H1 (cell line): ENCODE measurements around the gene ATP1B3. TPM values are rescaled to one million over a fixed set of nuclear protein-coding genes. Genes with fewer than 3 reads are reported as not detected.

Source experiments
- CTCF ChIA-PET: fragments of 300-600 bp; sonication (Branson Sonifier 250); formaldehyde crosslinking; loops from one replicate; lab custom pipeline; 2021; ENCODE audit not compliant: partially characterized antibody; lab: Charles Lee
- POLR2A ChIA-PET: fragments of 300-600 bp; sonication (Branson Sonifier 250); formaldehyde crosslinking; loops from one replicate; lab custom pipeline; 2021; ENCODE audit warnings: inconsistent platforms; ENCODE audit not compliant: partially characterized antibody; lab: Charles Lee
- DNase-seq, 2 experiments: peaks; one replicate each; pipeline versions ENCODE4 v3.0.0 to v3.0.0-alpha.2; 2010 to 2022; ENCODE audit warnings: low spot score in 2 of 2, low read depth in 1 of 2, mixed read lengths in 1 of 2
- FAIRE-seq: peaks from 2 replicates; lab custom pipeline; 2011; peaks lifted over from hg19 to GRCh38; lab: Jason Lieb, UNC
- H2AFZ ChIP-seq: 2 replicates; pipeline ENCODE4 v1.8.1; 2012; ENCODE audit warnings: low read length, inconsistent platforms
- H2AK5ac ChIP-seq: 2 replicates; pipeline ENCODE4 v1.6.1; 2013; ENCODE audit warnings: low read depth, low read length
- H2BK120ac ChIP-seq: replicated peaks from 2 replicates; pipeline ENCODE3; 2013; ENCODE audit warnings: low read depth, low read length, inconsistent platforms
- H2BK12ac ChIP-seq: 2 replicates; pipeline ENCODE4 v1.6.1; 2013; ENCODE audit warnings: low read depth, low read length
- H2BK15ac ChIP-seq: 2 replicates; pipeline ENCODE4 v1.6.1; 2013; ENCODE audit warnings: low read length
- H2BK20ac ChIP-seq: 2 replicates; pipeline ENCODE4 v1.6.1; 2013; ENCODE audit warnings: low read length
- H2BK5ac ChIP-seq: 2 replicates; pipeline ENCODE4 v1.6.1; 2013; ENCODE audit warnings: low read depth, low read length
- H3K14ac ChIP-seq: 2 replicates; pipeline ENCODE4 v1.6.1; 2013; ENCODE audit warnings: inconsistent platforms; ENCODE audit not compliant: insufficient read length
- H3K18ac ChIP-seq: 2 replicates; pipeline ENCODE4 v1.6.1; 2013; ENCODE audit warnings: low read length; ENCODE audit errors: extremely low read depth
- H3K23ac ChIP-seq: 2 replicates; pipeline ENCODE4 v1.6.1; 2013; ENCODE audit warnings: inconsistent platforms; ENCODE audit not compliant: insufficient read length
- H3K23me2 ChIP-seq: 2 replicates; pipeline ENCODE4 v1.6.1; 2013; ENCODE audit warnings: low read depth, low read length
- H3K27ac ChIP-seq: 2 replicates; pipeline ENCODE4 v1.6.1; 2011; ENCODE audit warnings: low read depth, low read length, inconsistent platforms
- H3K27me3 ChIP-seq, 4 experiments: replicated peaks in 1 of 4; 1 replicate in 1 of 4; 2 replicates in 3 of 4; pipeline versions ENCODE4 v1.6.1 to v1.8.1; 2011 to 2013; ENCODE audit warnings: low read length in 3 of 4, mild to moderate bottlenecking in 3 of 4, inconsistent platforms in 2 of 4, mixed read lengths in 2 of 4, moderate library complexity in 1 of 4; ENCODE audit not compliant: control insufficient read depth in 3 of 4, insufficient read depth in 3 of 4; ENCODE audit errors: extremely low read depth in 1 of 4
- H3K36me3 ChIP-seq, 4 experiments: 2 replicates each; pipeline versions ENCODE4 v1.6.1 to v1.8.1; 2011 to 2013; ENCODE audit warnings: mild to moderate bottlenecking in 4 of 4, low read length in 3 of 4, moderate library complexity in 2 of 4, control low read depth in 1 of 4, inconsistent platforms in 1 of 4; ENCODE audit not compliant: insufficient read depth in 4 of 4, control insufficient read depth in 2 of 4
- H3K4ac ChIP-seq: replicated peaks from 2 replicates; pipeline ENCODE3; 2013; ENCODE audit warnings: low read length, low read depth, mixed read lengths, inconsistent platforms; ENCODE audit not compliant: insufficient read length
- H3K4me1 ChIP-seq, 4 experiments: replicated peaks in 1 of 4; 1 replicate in 1 of 4; 2 replicates in 3 of 4; pipeline versions ENCODE4 v1.6.1 to v1.8.1; 2011 to 2013; ENCODE audit warnings: low read length in 3 of 4, inconsistent platforms in 2 of 4, mixed read lengths in 1 of 4; ENCODE audit not compliant: insufficient read depth in 4 of 4, control insufficient read depth in 3 of 4
- H3K4me2 ChIP-seq, 2 experiments: 2 replicates each; pipeline versions ENCODE4 v1.6.1 to v1.8.1; 2011 to 2013; ENCODE audit warnings: low read depth in 2 of 2, low read length in 2 of 2, control low read depth in 1 of 2, inconsistent platforms in 1 of 2, mild to moderate bottlenecking in 1 of 2; ENCODE audit not compliant: insufficient read depth in 1 of 2
- H3K4me3 ChIP-seq, 4 experiments: fragments of 200-600, 300-600 bp in 1 of 4; sonication (generic), shearing (Covaris generic), sonication (Bioruptor Twin) in 1 of 4; 2 replicates each; pipeline versions ENCODE4 v1.5.1 to v1.8.1; 2011 to 2016; ENCODE audit warnings: low read length in 4 of 4, low read depth in 3 of 4, control low read depth in 2 of 4, inconsistent platforms in 2 of 4, mild to moderate bottlenecking in 2 of 4, mixed read lengths in 1 of 4, moderate library complexity in 1 of 4; ENCODE audit not compliant: insufficient read depth in 2 of 4; ENCODE audit errors: extremely low read depth in 1 of 4
- H3K56ac ChIP-seq: replicated peaks from 2 replicates; pipeline ENCODE3; 2013; ENCODE audit warnings: low read depth, mild to moderate bottlenecking, mixed read lengths, low read length, inconsistent platforms; ENCODE audit not compliant: insufficient read length
- H3K79me1 ChIP-seq: 2 replicates; pipeline ENCODE4 v1.6.1; 2013; ENCODE audit warnings: low read depth, low read length, control low read depth
- H3K79me2 ChIP-seq, 2 experiments: 2 replicates each; pipeline versions ENCODE4 v1.6.1 to v1.8.1; 2012 to 2013; ENCODE audit warnings: low read length in 2 of 2, mild to moderate bottlenecking in 2 of 2, inconsistent platforms in 1 of 2; ENCODE audit not compliant: insufficient read depth in 2 of 2, control insufficient read depth in 1 of 2
- H3K9ac ChIP-seq, 4 experiments: replicated peaks in 1 of 4; 1 replicate in 1 of 4; 2 replicates in 3 of 4; pipeline versions ENCODE4 v1.6.1 to v1.8.1; 2011 to 2013; ENCODE audit warnings: low read depth in 3 of 4, low read length in 3 of 4, control low read depth in 2 of 4, mild to moderate bottlenecking in 2 of 4, moderate library complexity in 2 of 4, inconsistent platforms in 1 of 4; ENCODE audit errors: extremely low read depth in 1 of 4
- H3K9me3 ChIP-seq, 2 experiments: 2 replicates each; pipeline versions ENCODE4 v1.6.1 to v1.8.1; 2012 to 2013; ENCODE audit warnings: mild to moderate bottlenecking in 2 of 2, moderate library complexity in 2 of 2, control low read depth in 1 of 2, inconsistent platforms in 1 of 2, low read depth in 1 of 2, low read length in 1 of 2, mixed read lengths in 1 of 2; ENCODE audit not compliant: insufficient read depth in 2 of 2
- H4K20me1 ChIP-seq, 2 experiments: replicated peaks in 1 of 2; 2 replicates each; pipeline versions ENCODE3 to v1.8.1; 2011 to 2013; ENCODE audit warnings: inconsistent platforms in 2 of 2, low read length in 2 of 2, mild to moderate bottlenecking in 1 of 2; ENCODE audit not compliant: insufficient read depth in 2 of 2, control insufficient read depth in 1 of 2
- H4K5ac ChIP-seq: 2 replicates; pipeline ENCODE4 v1.6.1; 2013; ENCODE audit warnings: low read length, low read depth, mixed read lengths, inconsistent platforms; ENCODE audit not compliant: insufficient read length
- H4K8ac ChIP-seq: 2 replicates; pipeline ENCODE4 v1.8.0; 2013; ENCODE audit warnings: mild to moderate bottlenecking, moderate library complexity, low read length, inconsistent platforms; ENCODE audit not compliant: insufficient read depth; ENCODE audit errors: extremely low read depth
- H4K91ac ChIP-seq: replicated peaks from 2 replicates; pipeline ENCODE3; 2013; ENCODE audit warnings: low read length, mixed read lengths, inconsistent platforms; ENCODE audit not compliant: insufficient read length
- EP300 ChIP-seq, 2 experiments: IDR thresholded peaks; 1 replicate in 1 of 2; 2 replicates in 1 of 2; pipeline ENCODE4 v1.6.1; 2011 to 2012; ENCODE audit warnings: low read depth in 2 of 2, low read length in 2 of 2, mild to moderate bottlenecking in 2 of 2, borderline replicate concordance in 1 of 2, inconsistent platforms in 1 of 2, moderate library complexity in 1 of 2
- GABPA ChIP-seq: IDR thresholded peaks from 2 replicates; pipeline ENCODE4 v1.6.1; 2011; ENCODE audit warnings: mild to moderate bottlenecking, low read length, moderate library complexity, borderline replicate concordance; ENCODE audit not compliant: insufficient read depth
- GTF2F1 ChIP-seq: IDR thresholded peaks from 2 replicates; pipeline ENCODE4 v1.6.1; 2012; ENCODE audit warnings: low read depth, low read length, improper control_type of control experiment, borderline replicate concordance
- JUND ChIP-seq: IDR thresholded peaks from 2 replicates; pipeline ENCODE4 v1.6.1; 2011; ENCODE audit warnings: mild to moderate bottlenecking, improper control_type of control experiment, low read length
- NANOG ChIP-seq: IDR thresholded peaks from 2 replicates; pipeline ENCODE4 v1.6.1; 2011; ENCODE audit warnings: low read length, low read depth, mild to moderate bottlenecking, inconsistent platforms; ENCODE audit not compliant: insufficient read depth, poor library complexity, severe bottlenecking
- POLR2AphosphoS5 ChIP-seq: IDR thresholded peaks from 2 replicates; pipeline ENCODE4 v1.6.1; 2011; ENCODE audit warnings: low read depth, low read length
- RFX5 ChIP-seq: IDR thresholded peaks from 2 replicates; pipeline ENCODE4 v1.6.1; 2011; ENCODE audit warnings: low read depth, low read length, improper control_type of control experiment, borderline replicate concordance
- SP4 ChIP-seq: IDR thresholded peaks from 2 replicates; pipeline ENCODE4 v1.6.1; 2012; ENCODE audit warnings: low read length, inconsistent platforms
- WGBS, 2 experiments: shearing (Covaris generic) in 1 of 2; methylation state at CpG; one replicate each; pipeline versions ENCODE4 v1.1.6 to v1.1.7; 2013 to 2015; ENCODE audit warnings: low lambda C conversion rate in 2 of 2, mixed read lengths in 2 of 2, inconsistent platforms in 1 of 2, low coverage in 1 of 2, missing lambda C conversion rate in 1 of 2; ENCODE audit not compliant: insufficient replicate concordance in 2 of 2, insufficient coverage in 1 of 2, insufficient read length in 1 of 2; ENCODE audit errors: extremely low coverage in 1 of 2, missing lambda C conversion rate in 1 of 2; 5-methylcytosine and 5-hydroxymethylcytosine counted together
- polyA plus RNA-seq, 7 experiments: library from polyadenylated mRNA; depleted of rRNA in 3 of 7; stranded (reverse) in 5 of 7; unstranded in 2 of 7; fragments of >200 nt in 5 of 7; fragments of 200-250 nt in 2 of 7; gene quantifications; 1 replicate in 5 of 7; 2 replicates in 1 of 7; 4 replicates in 1 of 7; pipeline versions ENCODE4 v1.2.1 to v1.2.3, GENCODE V29; 2011 to 2013; ENCODE audit warnings: missing spikeins in 2 of 7, mixed read lengths in 2 of 7
- total RNA-seq: library from RNA; stranded (reverse); fragmentation: NEBNext Ultra II Directional; extraction: Animal tissue kit (Norgen Biotek cat#: 25700); gene quantifications from 2 replicates; pipeline ENCODE4 v1.2.1, GENCODE V29; 2021
- TF ChIP-seq, protein P1 (sequence below): IDR thresholded peaks from 2 replicates; pipeline ENCODE4 v1.6.1; 2012; ENCODE audit warnings: inconsistent platforms

ATP1B3 gene
- total and polyA plus RNA-seq, 2 of the 8 experiments (the other 6 are each of a cell fraction or from before 2014, with no cell fraction given), result 233 to 342 TPM

DNA sequence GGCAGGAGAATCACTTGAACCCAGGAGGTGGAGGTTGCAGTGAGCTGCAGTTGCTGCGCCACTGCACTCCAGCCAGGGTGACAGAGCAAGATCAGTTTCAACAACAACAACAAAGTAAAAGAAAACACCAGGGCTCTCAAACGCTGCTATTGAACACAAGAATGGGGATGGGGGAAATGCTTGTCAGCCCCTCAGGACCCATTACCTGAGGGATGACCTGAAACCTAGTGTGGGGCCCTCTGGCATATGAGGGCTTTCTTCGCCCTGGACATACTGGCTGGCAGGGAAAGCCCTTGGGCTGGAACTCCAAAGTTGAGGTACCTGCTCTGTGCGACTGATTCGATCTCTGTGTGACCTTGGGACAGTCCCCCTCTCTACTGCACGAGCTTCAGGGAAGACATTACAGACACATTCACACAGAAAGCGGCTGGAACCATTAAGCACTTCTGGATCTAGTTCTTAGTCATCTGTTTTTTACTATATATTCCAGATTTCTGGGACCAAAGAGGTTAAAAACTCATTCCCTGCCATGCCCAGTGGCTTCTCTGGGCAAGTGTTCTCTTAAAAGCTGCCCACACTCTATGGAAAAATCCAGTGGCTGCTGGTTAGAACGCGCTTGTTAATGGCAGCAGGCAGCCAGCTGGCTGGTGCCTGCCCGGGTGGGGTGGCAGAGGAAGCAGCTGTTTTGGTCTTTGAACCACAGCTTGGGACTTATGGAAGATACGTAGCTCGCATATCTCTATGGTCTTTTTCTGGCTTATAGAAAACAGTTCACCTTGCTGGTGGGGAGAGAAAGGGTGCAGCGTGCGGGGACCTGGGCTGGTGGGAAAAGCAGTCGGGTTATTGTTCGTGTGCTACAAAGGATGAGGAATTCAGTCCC is 57.2 kb downstream of the ATP1B3 start:
- Histone ChIP-seq H3K4ac (no peak overlapping the region), H2BK12ac (no peak overlapping the region), H2BK120ac (no peak overlapping the region), H2BK20ac (no peak overlapping the region), H3K79me1 (no peaks in the 10 kb centered on the region; the same call in 1 of the 2 replicates), H3K23me2 (no peaks in the 10 kb centered on the region), H4K91ac (no peak overlapping the region), H4K8ac (peak overlapping the region; percentile 71; the same call in 1 of the 2 replicates), H2AK5ac (no peak overlapping the region), H3K27ac (peak overlapping the region; percentile 6; the same call in 1 of the 2 replicates), H2BK15ac (no peak overlapping the region), H3K56ac (no peak overlapping the region), H3K4me3 (no peak overlapping the region), H3K14ac (no peak overlapping the region), H3K9me3 (no peaks in the 10 kb centered on the region), H3K9ac (no peak overlapping the region), H3K4me1 (peaks cover 0 to 4% (median 0%) of the 10 kb centered on the region in 4 experiments; a peak in 1 of 7 replicates), H2BK5ac (no peak overlapping the region), H2AFZ (no peak overlapping the region), H3K18ac (no peak overlapping the region), H3K4me2 (no peak overlapping the region), H3K36me3 (no peaks in the 10 kb centered on the region), H3K79me2 (no peaks in the 10 kb centered on the region), H3K27me3 (no peaks in the 10 kb centered on the region), H4K20me1 (peaks cover 0 to 4% of the 10 kb centered on the region in 2 experiments), H3K23ac (no peak overlapping the region), H4K5ac (no peak overlapping the region)
- DNase-seq (peak in 1 of 2 experiments; percentile 45), FAIRE-seq (no peak)
- 91% methylated on average over 16 of the region's 16 CpGs; no CpG with 5 or more reads in 1 of the 2 experiments for WGBS, 2 experiments
- ChIA-PET POLR2A (no interaction called here), CTCF (interaction anchor here (1.3 kb wide), 1 partner anchor 9 kb away, joined by 5 read pairs; no protein-coding TSS in a partner anchor)
- TF ChIP-seq EP300 (IDR thresholded peaks at IDR 0.05; ENCODE audit: borderline replicate concordance in 1 of 2, low read depth in 2 of 2, low read length in 2 of 2), result no peak
- TF ChIP-seq GABPA, result no peak
- TF ChIP-seq GTF2F1, result no peak
- TF ChIP-seq JUND, result no peak
- TF ChIP-seq SP4, result no peak
- no peak for TF ChIP-seq RFX5
- TF ChIP-seq NANOG, result no peak
- TF ChIP-seq, protein P1, sequence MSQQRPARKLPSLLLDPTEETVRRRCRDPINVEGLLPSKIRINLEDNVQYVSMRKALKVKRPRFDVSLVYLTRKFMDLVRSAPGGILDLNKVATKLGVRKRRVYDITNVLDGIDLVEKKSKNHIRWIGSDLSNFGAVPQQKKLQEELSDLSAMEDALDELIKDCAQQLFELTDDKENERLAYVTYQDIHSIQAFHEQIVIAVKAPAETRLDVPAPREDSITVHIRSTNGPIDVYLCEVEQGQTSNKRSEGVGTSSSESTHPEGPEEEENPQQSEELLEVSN, result no peak
- no peak for TF ChIP-seq POLR2AphosphoS5
